GM12873 (cell line): ENCODE measurements around the gene SLC41A3.

Source experiments
- CTCF ChIP-seq: IDR thresholded peaks from 2 replicates; pipeline ENCODE4 v1.5.1; 2012; ENCODE audit warnings: low read depth, mild to moderate bottlenecking, moderate library complexity, low read length, control low read depth; ENCODE audit not compliant: insufficient read depth; ENCODE audit errors: missing control alignments

Gene SLC41A3

GRCh38 chr3:126053513-126053912, 30.4 kb downstream of the SLC41A3 start:
- no peak for TF ChIP-seq CTCF

GRCh38 chr3:126052196-126053058, 31.5 kb downstream of the SLC41A3 start:
- TF ChIP-seq CTCF, result no peak

- no peak for TF ChIP-seq CTCF
These were observed 32.2 kb downstream of the SLC41A3 start for GRCh38 chr3:126051741-126052140.

GRCh38 chr3:126051234-126051633, 32.7 kb downstream of the SLC41A3 start:
- TF ChIP-seq CTCF, result no peak

GRCh38 chr3:126050626-126051025, 33.3 kb downstream of the SLC41A3 start:
- no peak for TF ChIP-seq CTCF

- TF ChIP-seq CTCF, result no peak
These were observed 33.9 kb downstream of the SLC41A3 start for GRCh38 chr3:126050050-126050392.

GRCh38 chr3:126049289-126050049, 34.5 kb downstream of the SLC41A3 start:
- no peak for TF ChIP-seq CTCF
